Measurements from ENCODE around the gene ADAM19. TPM values are rescaled to one million over a fixed set of nuclear protein-coding genes. Genes with fewer than 3 reads are reported as not detected.

ADAM19 gene
- total RNA-seq, 1 donor from 2014 or later: 41.2 TPM

DNA sequence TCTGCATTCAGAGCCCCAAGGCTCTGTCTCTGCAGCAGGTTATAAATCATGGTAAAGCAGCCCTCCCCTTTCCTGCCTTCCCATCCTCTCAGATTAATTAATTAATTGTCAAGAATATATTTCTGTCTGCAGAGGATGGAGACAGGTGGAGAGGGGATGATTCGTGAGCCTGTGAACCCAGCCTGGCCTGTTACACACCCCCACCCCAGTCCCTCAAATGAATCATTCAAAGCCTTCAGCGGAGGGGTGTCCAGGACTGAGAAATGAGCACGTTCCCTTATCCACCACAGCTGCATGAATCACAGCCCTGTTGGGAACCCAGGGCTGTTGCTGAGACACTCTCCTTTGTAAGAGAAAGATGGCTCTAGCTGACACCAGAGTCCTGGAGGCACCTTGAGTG lies 59.6 kb downstream of the ADAM19 start:
- TF ChIP-seq, protein P1, sequence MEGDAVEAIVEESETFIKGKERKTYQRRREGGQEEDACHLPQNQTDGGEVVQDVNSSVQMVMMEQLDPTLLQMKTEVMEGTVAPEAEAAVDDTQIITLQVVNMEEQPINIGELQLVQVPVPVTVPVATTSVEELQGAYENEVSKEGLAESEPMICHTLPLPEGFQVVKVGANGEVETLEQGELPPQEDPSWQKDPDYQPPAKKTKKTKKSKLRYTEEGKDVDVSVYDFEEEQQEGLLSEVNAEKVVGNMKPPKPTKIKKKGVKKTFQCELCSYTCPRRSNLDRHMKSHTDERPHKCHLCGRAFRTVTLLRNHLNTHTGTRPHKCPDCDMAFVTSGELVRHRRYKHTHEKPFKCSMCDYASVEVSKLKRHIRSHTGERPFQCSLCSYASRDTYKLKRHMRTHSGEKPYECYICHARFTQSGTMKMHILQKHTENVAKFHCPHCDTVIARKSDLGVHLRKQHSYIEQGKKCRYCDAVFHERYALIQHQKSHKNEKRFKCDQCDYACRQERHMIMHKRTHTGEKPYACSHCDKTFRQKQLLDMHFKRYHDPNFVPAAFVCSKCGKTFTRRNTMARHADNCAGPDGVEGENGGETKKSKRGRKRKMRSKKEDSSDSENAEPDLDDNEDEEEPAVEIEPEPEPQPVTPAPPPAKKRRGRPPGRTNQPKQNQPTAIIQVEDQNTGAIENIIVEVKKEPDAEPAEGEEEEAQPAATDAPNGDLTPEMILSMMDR (IDR thresholded peaks at IDR 0.05; ENCODE audit: partially characterized antibody, unreplicated experiment): no peak
- H3K36me3 Mint-ChIP-seq (ENCODE audit: unreplicated experiment): peaks cover 8% of the 10 kb centered on the region

DNA sequence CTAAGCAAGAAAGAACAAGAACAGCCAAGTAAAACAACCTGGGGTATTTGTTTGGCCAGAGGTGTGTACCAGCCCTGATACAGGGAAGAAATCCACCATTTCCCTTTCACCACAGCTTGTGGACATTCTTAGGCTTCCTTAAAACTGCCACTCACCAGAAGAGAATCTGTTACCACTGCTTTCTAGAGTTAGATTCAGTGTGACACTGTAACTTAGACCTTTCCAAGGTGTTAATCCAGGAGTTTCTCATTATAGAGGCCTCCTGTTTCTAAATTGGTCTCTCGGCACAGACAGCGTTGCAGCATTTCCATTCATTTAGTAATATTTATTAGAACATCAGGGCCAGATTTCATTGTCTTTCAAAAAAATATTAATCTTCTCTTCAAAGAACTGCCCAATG lies 60.6 kb downstream of the ADAM19 start:
- peaks cover 7% of the 10 kb centered on the region for H3K4me1 Mint-ChIP-seq (ENCODE audit: low read depth, unreplicated experiment)
- no peaks in the 10 kb centered on the region for H3K9me3 Mint-ChIP-seq (ENCODE audit: unreplicated experiment)
- no peak for DNase-seq
- TF ChIP-seq, protein P1 (IDR thresholded peaks at IDR 0.05; ENCODE audit: partially characterized antibody, unreplicated experiment): no peak
- H3K4me3 Mint-ChIP-seq (ENCODE audit: unreplicated experiment): no peak overlapping the region
- H3K36me3 Mint-ChIP-seq (ENCODE audit: unreplicated experiment): peaks cover 8% of the 10 kb centered on the region
- peaks cover 2% of the 10 kb centered on the region for H3K27me3 Mint-ChIP-seq (ENCODE audit: unreplicated experiment)
- no peak overlapping the region for H3K27ac Mint-ChIP-seq (ENCODE audit: unreplicated experiment)

More for the DNA sequence above, 59.6 kb downstream of the ADAM19 start:
- Mint-ChIP-seq H3K27me3 (ENCODE audit: unreplicated experiment) (peaks cover 2% of the 10 kb centered on the region), H3K4me3 (ENCODE audit: unreplicated experiment) (no peak overlapping the region), H3K9me3 (ENCODE audit: unreplicated experiment) (no peaks in the 10 kb centered on the region), H3K4me1 (ENCODE audit: low read depth, unreplicated experiment) (peaks cover 7% of the 10 kb centered on the region), H3K27ac (ENCODE audit: unreplicated experiment) (no peak overlapping the region)
- no peak for DNase-seq

DNA sequence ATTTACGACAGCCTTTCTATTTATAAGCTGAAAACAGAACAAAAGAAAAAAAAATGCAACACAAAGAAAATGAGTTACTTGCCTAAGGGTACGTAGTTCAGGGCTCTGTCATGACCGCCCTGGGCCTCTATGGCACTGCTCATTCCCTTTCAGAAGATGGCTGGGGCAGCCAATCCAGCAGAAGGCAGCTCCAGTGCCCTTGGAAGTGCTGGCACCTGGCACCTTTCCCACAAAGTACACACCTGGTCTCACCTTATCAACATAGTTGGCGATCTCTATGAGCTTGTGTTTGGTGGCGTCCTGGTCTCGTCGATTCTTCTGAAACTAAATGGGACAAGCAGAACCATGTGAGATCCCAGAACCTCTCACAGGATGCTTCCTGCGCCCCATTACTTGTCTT lies 62.4 kb downstream of the ADAM19 start:
- TF ChIP-seq, protein P1 (IDR thresholded peaks at IDR 0.05; ENCODE audit: partially characterized antibody, unreplicated experiment): no peak
- peaks cover 4% of the 10 kb centered on the region for H3K27me3 Mint-ChIP-seq (ENCODE audit: unreplicated experiment)
- peaks cover 19% of the 10 kb centered on the region for H3K4me1 Mint-ChIP-seq (ENCODE audit: low read depth, unreplicated experiment)
- H3K27ac Mint-ChIP-seq (ENCODE audit: unreplicated experiment): no peak overlapping the region
- H3K36me3 Mint-ChIP-seq (ENCODE audit: unreplicated experiment): peaks cover 8% of the 10 kb centered on the region
- no peak overlapping the region for H3K4me3 Mint-ChIP-seq (ENCODE audit: unreplicated experiment)
- H3K9me3 Mint-ChIP-seq (ENCODE audit: unreplicated experiment): no peaks in the 10 kb centered on the region
- DNase-seq: no peak

DNA sequence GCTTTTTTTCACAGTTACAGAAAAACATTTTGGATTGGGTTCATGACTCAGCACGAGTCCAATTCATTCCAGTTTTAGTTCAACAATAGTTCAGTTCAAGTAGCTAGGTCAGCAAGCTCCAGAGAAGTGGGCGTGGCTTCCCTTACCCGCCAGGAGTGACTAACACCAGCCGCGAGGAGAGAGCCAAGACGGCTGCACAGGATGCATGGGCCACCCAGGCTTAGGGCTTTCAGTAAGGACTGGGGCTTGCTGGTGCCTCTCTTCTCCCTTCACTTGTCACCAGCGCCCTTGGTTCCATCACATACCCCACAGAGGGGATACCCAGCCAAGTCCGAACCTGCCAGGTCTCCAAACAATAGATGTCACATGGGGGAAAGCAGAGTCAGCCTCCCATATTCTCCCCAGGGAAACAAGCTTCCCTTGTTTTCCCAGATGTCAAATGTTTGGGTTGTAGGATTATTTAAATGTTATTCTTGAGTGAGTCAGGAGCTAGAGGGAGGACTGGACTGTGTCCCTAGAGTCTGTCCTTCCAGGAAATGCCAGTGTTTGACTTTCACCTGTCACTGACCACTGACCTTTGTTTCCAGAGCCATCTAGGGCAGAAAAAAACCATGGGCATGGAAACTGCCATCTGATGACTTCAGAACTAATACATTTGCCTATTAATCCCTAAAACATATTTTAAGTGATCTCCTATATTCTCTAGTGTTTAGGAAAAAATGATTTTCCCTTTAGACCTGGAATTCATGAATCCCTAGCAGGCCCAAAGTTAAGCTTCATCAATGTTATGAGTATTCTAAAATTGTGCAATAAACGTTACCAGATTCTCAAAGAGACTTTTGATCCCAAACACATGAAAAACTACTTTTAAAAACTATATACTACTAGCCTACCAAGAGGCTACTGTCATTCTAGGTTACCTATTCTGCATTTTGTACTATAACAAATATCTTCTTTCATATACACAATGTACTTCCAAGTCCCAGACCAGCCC lies 63.6 kb downstream of the ADAM19 start:
- Mint-ChIP-seq H3K27ac (ENCODE audit: unreplicated experiment) (no peak overlapping the region), H3K27me3 (ENCODE audit: unreplicated experiment) (peaks cover 3% of the 10 kb centered on the region), H3K4me1 (ENCODE audit: low read depth, unreplicated experiment) (peaks cover 19% of the 10 kb centered on the region), H3K4me3 (ENCODE audit: unreplicated experiment) (no peak overlapping the region), H3K36me3 (ENCODE audit: unreplicated experiment) (peaks cover 8% of the 10 kb centered on the region), H3K9me3 (ENCODE audit: unreplicated experiment) (no peaks in the 10 kb centered on the region)
- no peak for DNase-seq
- TF ChIP-seq, protein P1 (IDR thresholded peaks at IDR 0.05; ENCODE audit: partially characterized antibody, unreplicated experiment): no peak

DNA sequence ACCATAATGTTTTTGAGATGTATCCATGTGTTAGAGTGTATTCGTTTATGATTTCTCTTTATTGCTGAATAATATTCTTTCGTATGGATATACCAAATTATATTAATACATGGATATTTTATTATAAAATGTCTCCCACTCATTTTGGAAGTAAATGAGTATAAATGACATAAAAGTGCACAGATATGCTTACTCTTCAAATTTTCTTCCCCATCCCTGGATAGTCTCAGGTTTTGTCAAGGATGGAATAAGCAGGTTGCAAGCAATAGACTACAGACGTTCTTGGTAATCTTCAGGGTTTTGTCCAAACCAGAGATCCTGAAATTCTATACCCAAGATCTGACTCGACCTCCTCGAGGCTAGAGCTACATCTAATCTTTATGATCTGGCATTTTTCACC lies 64.9 kb downstream of the ADAM19 start:
- no peak for DNase-seq
- Mint-ChIP-seq H3K9me3 (ENCODE audit: unreplicated experiment) (no peaks in the 10 kb centered on the region), H3K4me1 (ENCODE audit: low read depth, unreplicated experiment) (peaks cover 19% of the 10 kb centered on the region), H3K27ac (ENCODE audit: unreplicated experiment) (no peak overlapping the region), H3K4me3 (ENCODE audit: unreplicated experiment) (no peak overlapping the region), H3K36me3 (ENCODE audit: unreplicated experiment) (peaks cover 8% of the 10 kb centered on the region), H3K27me3 (ENCODE audit: unreplicated experiment) (peaks cover 2% of the 10 kb centered on the region)
- TF ChIP-seq, protein P1 (IDR thresholded peaks at IDR 0.05; ENCODE audit: partially characterized antibody, unreplicated experiment): no peak

Measured in glutamatergic neuron (in vitro differentiated cells).